ENCODE results near the gene REC114. TPM values are rescaled to one million over a fixed set of nuclear protein-coding genes. Genes with fewer than 3 reads are reported as not detected.

Gene REC114
- total RNA-seq, 2 experiments from 2014 or later, result not detected

Other genes starting within 250 kb of the REC114 start
- not detected for gene HCN4, start 74.2 kb upstream of the REC114 start, total RNA-seq
- gene NPTN, start 190.2 kb downstream of the REC114 start, total RNA-seq, result 10 to 100 TPM; 45.5 to 54.0 TPM
- gene CD276, start 241.2 kb downstream of the REC114 start, total RNA-seq, result 1 to 10 TPM in 1 of 2 experiments, not detected in 1; 3.7 TPM